Left lung (tissue), 10 donors: ENCODE results near the gene P2RX5. TPM values are rescaled to one million over a fixed set of nuclear protein-coding genes. Genes with fewer than 3 reads are reported as not detected.

ENCODE experiments used
- ATAC-seq: fragments of 200-7000 bp; cut with Tn5 transposase; one replicate; pipeline ENCODE4 v1.9.1; 2020; ENCODE audit warnings: moderate library complexity
- DNase-seq, 4 donors: peaks; one replicate each; pipeline ENCODE4 v3.0.0-alpha.2; 2013 to 2020
- H3K27ac ChIP-seq, 2 donors: fragments of 200-600 bp; sonication (generic) in 1 of 2; one replicate each; pipeline versions ENCODE4 v1.5.0 to v1.8.0; 2020 to 2021
- H3K27me3 ChIP-seq, 2 donors: fragments of 200-600 bp; sonication (generic) in 1 of 2; one replicate each; pipeline versions ENCODE4 v1.5.0 to v1.8.0; 2020 to 2021
- H3K36me3 ChIP-seq, 2 donors: fragments of 200-600 bp; sonication (generic) in 1 of 2; one replicate each; pipeline versions ENCODE4 v1.5.0 to v1.8.0; 2020 to 2021
- H3K4me1 ChIP-seq, 2 donors: fragments of 200-600 bp; one replicate each; pipeline ENCODE4 v1.8.0; 2021
- H3K4me3 ChIP-seq, 2 donors: fragments of 200-600 bp; sonication (generic) in 1 of 2; one replicate each; pipeline versions ENCODE4 v1.5.0 to v1.8.0; 2020 to 2021; ENCODE audit warnings: mild to moderate bottlenecking in 1 of 2
- H3K9me3 ChIP-seq, 2 donors: fragments of 200-600 bp; sonication (generic) in 1 of 2; one replicate each; pipeline versions ENCODE4 v1.5.0 to v1.8.0; 2020 to 2021
- intact Hi-C, 2 donors: fragments of 100-400 bp; cut with DNase I; formaldehyde crosslinking; loops; one replicate each; pipeline versions ENCODE4 v1.11.2 to v1.14.2; 2022
- polyA plus RNA-seq, 6 donors: library from polyadenylated mRNA; unstranded; fragments of 120-200 nt; gene quantifications; one replicate each; pipeline ENCODE4 v1.2.1, GENCODE V29; 2013; ENCODE audit not compliant: insufficient read length in 6 of 6
- total RNA-seq, 2 donors: library from RNA; stranded (reverse); fragmentation: NEBNext Ultra II Directional; extraction: Animal tissue kit (Norgen Biotek cat#: 25700); gene quantifications; one replicate each; pipeline ENCODE4 v1.2.1, GENCODE V29; 2021
- TF ChIP-seq, protein P1 (sequence below), 2 donors: fragments of 200-600 bp; sonication (generic) in 1 of 2; IDR thresholded peaks; one replicate each; pipeline versions ENCODE4 v1.5.0 to v1.8.0; 2021; ENCODE audit warnings: antibody characterized with exemption in 2 of 2
- donor health status: DM: no; HTN: yes; CAD: no.
- donor health status: DM: no; HTN: no; CAD: no.

P2RX5 gene
- total and polyA plus RNA-seq, 8 donors: 0.16 to 2.1 (median 0.37) TPM

DNA sequence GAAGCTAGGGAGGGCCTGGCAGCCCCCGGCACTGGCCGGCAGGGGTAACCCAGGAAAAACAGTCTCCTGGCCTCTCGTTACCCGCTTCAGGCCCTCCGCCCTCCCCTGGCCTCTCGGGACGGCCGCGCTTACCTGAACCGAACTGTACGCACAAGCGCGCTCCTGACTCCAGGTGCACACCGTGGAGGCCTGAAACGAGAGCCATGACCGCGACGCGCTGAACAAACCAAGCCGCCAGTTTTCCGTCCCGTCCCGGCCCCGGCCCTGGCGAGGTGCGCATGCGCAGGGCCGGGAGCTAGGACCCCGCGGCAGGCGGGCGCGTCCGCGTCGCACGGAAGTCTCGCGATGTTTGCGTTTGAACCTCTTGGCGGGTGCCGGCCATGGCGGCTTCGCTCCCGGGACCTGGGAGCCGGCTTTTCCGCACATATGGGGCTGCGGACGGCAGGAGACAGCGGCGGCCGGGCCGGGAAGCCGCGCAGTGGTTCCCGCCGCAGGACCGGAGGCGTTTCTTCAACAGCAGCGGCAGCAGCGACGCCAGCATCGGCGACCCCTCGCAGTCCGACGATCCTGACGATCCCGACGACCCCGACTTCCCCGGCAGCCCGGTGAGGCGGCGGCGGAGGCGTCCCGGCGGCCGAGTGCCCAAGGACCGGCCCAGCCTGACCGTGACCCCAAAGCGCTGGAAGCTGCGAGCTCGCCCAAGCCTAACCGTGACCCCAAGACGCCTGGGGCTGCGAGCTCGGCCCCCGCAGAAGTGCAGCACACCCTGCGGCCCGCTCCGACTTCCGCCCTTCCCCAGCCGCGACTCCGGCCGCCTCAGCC is 27.8 kb upstream of the P2RX5 start, which contains the start of gene HASPIN:
TSS of gene HASPIN (plus strand) at position 348 of the 822 bp plus-strand sequence. CDS start at position 381, 33 bp downstream.
- Histone ChIP-seq H3K4me1 (peaks cover 16 to 56% of the 10 kb centered on the region in 2 donors), H3K27me3 (no peaks in the 10 kb centered on the region), H3K36me3 (peaks cover 0 to 5% of the 10 kb centered on the region in 2 donors), H3K27ac (peak within 1 kb of the TSS; percentile 88 to 90), H3K9me3 (no peaks in the 10 kb centered on the region), H3K4me3 (peak within 1 kb of the TSS; percentile 83 to 95)
- TF ChIP-seq, protein P1, sequence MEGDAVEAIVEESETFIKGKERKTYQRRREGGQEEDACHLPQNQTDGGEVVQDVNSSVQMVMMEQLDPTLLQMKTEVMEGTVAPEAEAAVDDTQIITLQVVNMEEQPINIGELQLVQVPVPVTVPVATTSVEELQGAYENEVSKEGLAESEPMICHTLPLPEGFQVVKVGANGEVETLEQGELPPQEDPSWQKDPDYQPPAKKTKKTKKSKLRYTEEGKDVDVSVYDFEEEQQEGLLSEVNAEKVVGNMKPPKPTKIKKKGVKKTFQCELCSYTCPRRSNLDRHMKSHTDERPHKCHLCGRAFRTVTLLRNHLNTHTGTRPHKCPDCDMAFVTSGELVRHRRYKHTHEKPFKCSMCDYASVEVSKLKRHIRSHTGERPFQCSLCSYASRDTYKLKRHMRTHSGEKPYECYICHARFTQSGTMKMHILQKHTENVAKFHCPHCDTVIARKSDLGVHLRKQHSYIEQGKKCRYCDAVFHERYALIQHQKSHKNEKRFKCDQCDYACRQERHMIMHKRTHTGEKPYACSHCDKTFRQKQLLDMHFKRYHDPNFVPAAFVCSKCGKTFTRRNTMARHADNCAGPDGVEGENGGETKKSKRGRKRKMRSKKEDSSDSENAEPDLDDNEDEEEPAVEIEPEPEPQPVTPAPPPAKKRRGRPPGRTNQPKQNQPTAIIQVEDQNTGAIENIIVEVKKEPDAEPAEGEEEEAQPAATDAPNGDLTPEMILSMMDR (IDR thresholded peaks at IDR 0.05): peak; percentile 13 to 27
- intact Hi-C loops: no loop called here
- peak; percentile 88 for ATAC-seq
- peak; percentile 89 to 97 (median 94) for DNase-seq

DNA sequence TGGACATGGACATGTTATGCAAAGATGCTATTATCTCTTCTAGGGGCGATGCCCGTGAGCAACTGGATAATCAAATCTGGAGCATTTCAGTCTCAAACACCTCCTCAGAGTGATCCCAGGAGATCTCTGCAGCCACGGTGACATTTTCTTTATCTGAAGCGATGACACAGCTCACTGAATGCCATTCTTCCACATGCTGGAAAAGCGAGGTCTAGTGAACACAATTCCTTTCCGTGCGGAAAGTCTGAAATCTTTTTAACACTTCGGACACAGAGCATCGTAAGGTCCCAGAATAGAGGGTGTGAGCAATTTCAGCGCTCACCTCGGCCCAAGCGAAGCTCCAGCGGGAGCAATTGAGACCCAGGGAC is 27.2 kb upstream of the P2RX5 start:
- intact Hi-C loops: no loop called here
- TF ChIP-seq, protein P1 (IDR thresholded peaks at IDR 0.05): peak; percentile 20 to 39
- DNase-seq (no peak), ATAC-seq (peak; percentile 23)
- Histone ChIP-seq H3K9me3 (no peaks in the 10 kb centered on the region), H3K4me1 (peaks cover 16 to 62% of the 10 kb centered on the region in 2 donors), H3K27ac (peak overlapping the region; percentile 88 to 90), H3K4me3 (peak overlapping the region; percentile 83 to 95), H3K27me3 (no peaks in the 10 kb centered on the region), H3K36me3 (peaks cover 0 to 11% of the 10 kb centered on the region in 2 donors)

DNA sequence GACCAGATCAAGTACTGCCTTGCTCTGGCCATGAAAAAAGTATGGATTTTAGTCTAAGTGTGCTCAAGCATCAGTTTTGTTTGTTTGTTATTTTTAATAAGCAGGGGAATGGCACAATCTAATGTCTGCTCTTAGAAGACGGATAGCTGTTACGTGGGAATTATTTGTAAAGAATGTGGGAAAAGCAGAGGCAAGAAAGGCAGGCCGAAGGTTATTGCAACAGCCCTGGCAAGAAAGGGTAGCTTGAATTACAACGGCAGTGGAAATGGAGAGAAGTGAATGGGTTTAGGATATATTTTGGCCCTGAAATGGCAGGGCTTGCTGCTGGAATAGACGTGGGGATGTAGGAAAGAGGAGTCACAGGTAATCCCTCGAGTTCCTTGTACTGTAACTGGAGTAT is 26.8 kb upstream of the P2RX5 start:
- H3K9me3 ChIP-seq: no peaks in the 10 kb centered on the region
- intact Hi-C loops: no loop called here
- peak overlapping the region; percentile 88 to 90 for H3K27ac ChIP-seq
- no peak for ATAC-seq
- DNase-seq: no peak
- H3K4me1 ChIP-seq: peaks cover 16 to 66% of the 10 kb centered on the region in 2 donors
- peak overlapping the region; percentile 83 to 95 for H3K4me3 ChIP-seq
- H3K36me3 ChIP-seq: peaks cover 0 to 15% of the 10 kb centered on the region in 2 donors
- H3K27me3 ChIP-seq: no peaks in the 10 kb centered on the region
- TF ChIP-seq, protein P1 (IDR thresholded peaks at IDR 0.05): no peak

DNA sequence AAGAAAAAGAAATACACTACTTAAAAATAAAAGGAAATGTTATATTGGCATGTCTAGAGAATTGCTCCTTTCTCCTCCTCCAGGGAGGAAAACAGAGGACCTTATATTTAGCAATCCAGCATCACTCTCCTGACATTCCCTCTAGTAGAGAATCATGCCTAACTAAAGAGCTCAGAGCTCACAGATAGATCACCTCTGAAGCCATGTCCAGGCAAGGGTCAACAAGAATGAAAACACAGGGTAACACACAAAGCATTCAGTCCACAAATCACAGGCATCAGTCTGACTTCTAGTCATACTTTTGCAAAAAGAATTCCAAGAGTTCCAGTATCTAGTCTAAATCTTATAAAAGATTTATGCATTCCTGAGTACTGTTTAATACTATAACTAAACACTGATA is 23.3 kb upstream of the P2RX5 start:
- H3K27ac ChIP-seq: peak overlapping the region in 1 of 2 donors; percentile 68
- TF ChIP-seq, protein P1 (IDR thresholded peaks at IDR 0.05): no peak
- intact Hi-C loops: no loop called here
- H3K9me3 ChIP-seq: no peaks in the 10 kb centered on the region
- DNase-seq: no peak
- no peak for ATAC-seq
- H3K36me3 ChIP-seq: peaks cover 0 to 50% of the 10 kb centered on the region in 2 donors
- peaks cover 12 to 54% of the 10 kb centered on the region in 2 donors for H3K4me1 ChIP-seq
- no peak overlapping the region for H3K4me3 ChIP-seq
- H3K27me3 ChIP-seq: no peaks in the 10 kb centered on the region

DNA sequence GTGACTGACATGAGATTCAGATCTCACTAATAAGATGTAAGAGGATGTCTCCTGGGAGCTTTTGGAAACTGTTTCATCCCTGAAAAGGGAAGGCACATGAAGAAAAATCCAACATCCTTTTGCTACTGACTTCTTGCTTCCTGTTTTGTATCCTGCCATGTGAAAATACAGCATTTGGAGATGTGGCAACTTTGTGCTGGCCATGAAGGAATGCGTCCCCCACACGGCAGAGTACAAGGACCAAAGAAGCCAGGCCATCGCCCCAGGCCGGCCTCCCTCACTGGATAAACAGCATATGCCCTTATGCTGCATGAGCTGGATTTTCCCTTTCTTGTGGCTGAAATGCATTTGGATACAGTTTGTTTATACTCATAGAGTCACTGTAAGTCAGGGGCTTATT is 22.2 kb upstream of the P2RX5 start:
- H3K9me3 ChIP-seq: no peaks in the 10 kb centered on the region
- TF ChIP-seq, protein P1 (IDR thresholded peaks at IDR 0.05): no peak
- H3K27ac ChIP-seq: no peak overlapping the region
- DNase-seq: no peak
- H3K4me1 ChIP-seq: peaks cover 11 to 51% of the 10 kb centered on the region in 2 donors
- peaks cover 0 to 57% of the 10 kb centered on the region in 2 donors for H3K36me3 ChIP-seq
- intact Hi-C loops: no loop called here
- H3K4me3 ChIP-seq: no peak overlapping the region
- no peak for ATAC-seq
- H3K27me3 ChIP-seq: no peaks in the 10 kb centered on the region
